ENCODE results near the gene KCNQ5.
"Not testable (repeated sequence)": the region's sequence is repeated elsewhere in the genome, so short reads cannot be mapped to it uniquely, and the experiment has no call there.

KCNQ5 gene

DNA sequence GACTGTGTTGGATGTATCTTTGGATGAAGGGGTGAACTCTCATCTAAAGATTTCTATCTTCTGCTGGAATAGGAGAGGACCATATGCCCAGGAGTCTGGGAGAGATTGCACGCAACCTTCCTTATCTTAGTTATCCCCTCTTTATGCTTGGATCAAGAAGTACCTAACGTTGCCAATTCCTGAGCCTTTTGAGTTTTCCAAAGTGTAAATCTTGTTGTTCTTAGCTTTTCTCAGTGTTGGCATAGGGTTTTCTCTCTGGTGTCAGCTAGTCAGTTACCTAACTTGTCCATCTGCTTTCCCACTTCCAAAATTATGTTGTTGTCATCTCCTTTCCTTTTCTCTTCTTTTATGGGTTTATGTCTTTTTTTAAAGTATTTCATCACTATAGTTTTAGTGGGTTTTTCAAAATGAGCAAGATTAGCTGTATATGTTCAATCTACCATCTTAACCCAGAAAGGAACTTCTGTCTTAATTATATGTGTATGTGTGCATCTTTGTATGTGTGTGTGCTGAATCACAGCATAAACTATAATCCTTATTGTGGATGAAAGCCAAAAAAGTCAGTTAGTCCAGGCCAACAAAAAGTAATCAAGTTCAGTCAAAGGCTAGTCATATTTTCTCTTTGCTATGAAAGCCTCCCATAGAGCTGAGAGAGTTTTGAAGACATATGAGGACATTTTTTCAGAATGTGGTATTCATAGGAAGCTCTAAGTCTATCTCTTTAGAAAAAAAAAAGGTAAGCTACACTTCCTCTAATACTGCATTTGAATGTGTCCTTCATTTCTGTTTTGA lies 531.3 kb downstream of the KCNQ5 start:
- DNase-seq = no peak

DNA sequence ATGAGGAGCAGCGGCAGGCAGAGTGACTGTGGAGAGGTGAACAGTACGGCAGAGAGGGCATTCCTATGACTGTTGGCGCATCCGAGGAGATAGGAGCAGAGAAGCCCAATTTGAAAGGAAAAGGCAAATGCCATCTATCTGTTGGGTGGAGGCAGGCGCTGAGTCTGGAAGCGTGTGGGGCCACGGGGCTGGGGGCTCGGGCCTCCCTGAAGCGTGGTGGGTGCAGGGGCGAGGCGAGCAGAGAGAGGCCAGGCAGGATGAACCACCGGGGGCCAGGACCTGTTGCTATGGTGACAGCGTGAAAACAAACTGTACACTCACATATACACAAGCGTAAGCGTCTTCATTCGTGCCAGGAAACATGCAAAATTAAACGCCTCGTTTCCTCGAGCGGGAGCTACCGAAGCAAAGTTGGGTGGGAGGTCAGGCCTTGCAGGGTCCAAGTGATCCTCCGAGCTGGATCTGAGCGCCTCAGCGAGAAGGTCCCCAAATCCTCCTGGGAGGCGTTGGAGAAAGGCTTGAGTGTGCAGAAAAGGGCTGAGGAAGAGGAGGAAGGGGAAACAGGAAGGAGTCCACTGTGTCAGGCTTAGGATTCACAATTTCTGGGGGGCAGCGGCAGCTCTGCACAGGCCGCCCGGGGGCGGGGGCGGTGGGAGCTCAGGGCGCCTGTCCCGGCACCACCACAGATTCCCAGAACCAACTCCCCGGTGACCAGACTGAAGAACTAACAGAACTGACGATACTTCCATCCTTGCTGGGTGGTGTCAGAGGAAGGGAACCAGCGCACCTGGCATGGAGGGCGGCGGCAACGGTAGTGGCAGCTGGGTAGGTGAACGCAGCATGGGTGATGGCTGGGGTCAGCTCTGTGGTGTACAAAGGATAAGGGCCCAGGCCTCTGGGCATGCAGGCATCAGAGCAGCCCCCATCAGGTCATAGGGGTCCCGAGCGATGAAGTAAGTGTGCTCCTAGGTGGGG lies 535.2 kb downstream of the KCNQ5 start:
- DNase-seq = no peak

GRCh38 chr6:73157870-73158269 lies 536.0 kb downstream of the KCNQ5 start:
- DNase-seq = no peak

GRCh38 chr6:73169111-73169510 lies 547.2 kb downstream of the KCNQ5 start:
- no peak for DNase-seq

GRCh38 chr6:73169633-73170032 lies 547.8 kb downstream of the KCNQ5 start:
- DNase-seq = no peak

GRCh38 chr6:73174646-73175045 lies 552.8 kb downstream of the KCNQ5 start:
- DNase-seq = no peak

GRCh38 chr6:73176057-73176456 lies 554.2 kb downstream of the KCNQ5 start:
- DNase-seq = no peak

GRCh38 chr6:73177221-73177944 lies 555.5 kb downstream of the KCNQ5 start:
- DNase-seq = no peak

- no peak for DNase-seq
Measured at GRCh38 chr6:73180076-73180738, 558.3 kb downstream of the KCNQ5 start.

DNA sequence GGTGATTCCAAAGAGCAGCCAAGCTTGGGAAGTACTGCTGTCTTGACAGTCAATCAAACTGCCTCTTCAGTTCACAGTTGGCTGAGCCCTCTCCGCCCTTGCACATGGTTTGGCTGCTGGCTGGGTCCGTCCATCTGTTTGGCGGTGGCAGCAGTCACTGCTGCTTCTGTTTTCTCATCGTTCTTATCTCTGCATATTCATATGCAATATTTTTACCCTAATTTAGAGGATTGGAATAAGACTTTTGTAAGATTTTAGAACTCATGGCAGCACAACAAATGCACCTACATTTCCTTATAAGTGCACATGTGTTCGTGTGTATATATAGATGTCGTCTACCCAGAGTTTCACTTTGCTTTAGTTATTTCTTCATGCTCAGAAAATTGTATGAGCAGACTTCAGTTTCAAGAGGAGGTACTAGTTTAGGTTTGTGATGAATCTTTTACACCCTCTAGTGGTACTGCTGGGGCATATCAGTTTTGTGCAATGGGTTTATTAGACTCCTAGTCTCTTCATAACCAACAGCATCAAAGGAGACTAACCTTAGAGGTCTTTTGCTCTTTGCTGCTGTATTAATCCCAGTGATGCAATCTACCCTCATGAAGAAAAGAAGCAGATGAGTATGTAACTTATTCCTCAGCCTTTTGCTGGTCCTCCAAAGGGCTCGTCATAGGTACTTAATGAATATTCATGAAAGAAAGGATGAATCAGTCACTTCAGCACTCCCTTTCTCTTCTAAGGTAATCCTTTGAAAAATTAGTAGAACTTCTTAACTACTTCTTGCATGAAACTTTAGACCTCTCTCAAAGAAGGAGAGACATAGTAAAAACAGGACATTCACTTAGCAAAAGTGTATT lies 559.1 kb downstream of the KCNQ5 start:
- no peak for DNase-seq

- no peak for DNase-seq
Measured at GRCh38 chr6:73182021-73182607, 560.2 kb downstream of the KCNQ5 start.

- DNase-seq = not testable (repeated sequence)
Measured at GRCh38 chr6:73193302-73193701, 571.4 kb downstream of the KCNQ5 start.

DNA sequence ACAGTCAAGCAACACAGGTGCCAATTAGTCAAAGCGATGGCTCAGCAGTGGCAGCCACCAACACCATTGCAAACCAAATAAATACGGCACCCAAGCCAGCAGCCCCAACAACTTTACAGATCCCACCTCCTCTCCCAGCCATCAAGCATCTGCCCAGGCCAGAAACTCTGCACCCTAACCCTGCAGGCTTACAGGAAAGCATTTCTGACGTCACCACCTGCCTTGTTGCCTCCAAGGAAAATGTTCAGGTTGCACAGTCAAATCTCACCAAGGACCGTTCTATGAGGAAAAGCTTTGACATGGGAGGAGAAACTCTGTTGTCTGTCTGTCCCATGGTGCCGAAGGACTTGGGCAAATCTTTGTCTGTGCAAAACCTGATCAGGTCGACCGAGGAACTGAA lies 572.9 kb downstream of the KCNQ5 start:
- DNase-seq = no peak

GRCh38 chr6:73200247-73200646 lies 578.4 kb downstream of the KCNQ5 start:
- no peak for DNase-seq

GRCh38 chr6:73200735-73201134 lies 578.9 kb downstream of the KCNQ5 start:
- DNase-seq = no peak

GRCh38 chr6:73203098-73203497 lies 581.2 kb downstream of the KCNQ5 start:
- DNase-seq = no peak

DNA sequence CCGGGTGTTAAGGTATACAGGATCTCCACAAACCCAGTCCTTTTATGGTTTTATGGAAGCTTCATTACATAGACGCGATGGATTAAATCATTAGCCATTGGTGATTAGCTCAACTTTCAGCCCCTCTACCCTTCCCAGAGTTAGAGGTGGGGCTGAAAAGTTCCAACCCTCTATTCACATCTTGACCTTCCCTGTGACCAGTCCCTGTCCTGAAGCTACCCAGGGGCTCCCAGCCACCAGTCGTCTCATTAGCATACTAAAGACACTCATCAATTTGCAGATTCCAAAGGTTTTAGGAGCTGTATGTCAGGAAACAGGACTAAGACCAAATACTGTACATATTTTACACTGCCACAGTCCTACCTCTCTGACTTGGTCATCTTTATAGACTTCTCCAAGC lies 582.4 kb downstream of the KCNQ5 start:
- DNase-seq = no peak

GRCh38 chr6:73207221-73207837 lies 585.5 kb downstream of the KCNQ5 start:
- no peak for DNase-seq

- DNase-seq = no peak
Measured at GRCh38 chr6:73209117-73209516, 587.3 kb downstream of the KCNQ5 start.

DNA sequence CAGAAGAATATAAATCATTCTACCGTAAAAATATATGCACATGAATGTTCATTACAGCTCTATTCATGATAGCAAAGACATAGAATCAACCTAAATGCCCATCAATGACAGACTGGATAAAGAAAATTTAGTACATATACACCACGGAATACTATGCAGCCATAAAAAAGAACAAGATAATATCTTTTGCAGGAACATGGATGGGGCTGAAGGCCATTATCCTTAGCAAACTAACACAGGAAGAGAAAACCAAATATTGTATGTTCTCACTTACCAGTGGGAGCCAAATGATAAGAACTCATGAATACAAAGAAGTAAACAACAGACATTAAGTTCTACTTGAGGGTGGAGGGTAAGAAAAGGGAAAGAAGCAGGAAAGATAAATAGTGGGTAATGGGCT lies 595.0 kb downstream of the KCNQ5 start:
- DNase-seq = no peak

DNA sequence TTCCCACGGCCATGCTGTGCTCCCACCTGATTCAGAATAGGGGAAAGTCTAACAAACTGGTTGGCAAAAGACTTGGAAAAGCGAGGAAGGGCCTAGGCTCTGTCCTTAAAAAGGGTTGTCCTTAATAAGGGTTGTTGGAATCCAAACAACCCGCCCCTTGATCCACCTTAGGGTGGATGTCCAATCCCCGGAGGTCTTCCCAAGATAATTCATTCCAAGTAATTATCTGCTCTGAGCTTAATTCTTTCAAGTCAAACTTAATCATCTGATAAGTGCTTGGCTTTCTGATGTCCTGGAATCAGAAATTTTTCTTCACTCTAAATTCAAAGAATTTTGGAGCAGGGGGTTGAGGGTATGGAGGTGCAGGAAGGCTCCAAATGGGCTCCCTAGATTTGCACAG lies 603.5 kb downstream of the KCNQ5 start, which contains the start of gene KHDC1L:
KHDC1L (minus strand) TSS at position 101 of the 400 bp plus-strand sequence; CDS start at position 13, 88 bp downstream.
- DNase-seq = no peak
